K562 (cell line): ENCODE measurements around the gene AMBP.

ENCODE experiments used
- BCL6 ChIP-seq: fragments of 250-450 bp; sonication (Bioruptor Pico); IDR thresholded peaks from 2 replicates; pipeline ENCODE4 v1.4.0; 2020
- GATAD2B ChIP-seq: fragments of 450-650 bp; IDR thresholded peaks from 2 replicates; pipeline ENCODE4 v1.6.1; 2017; ENCODE audit warnings: mild to moderate bottlenecking, borderline replicate concordance
- NONO ChIP-seq, 2 experiments: fragments of 200-400 bp in 1 of 2; fragments of 450-650 bp in 1 of 2; formaldehyde crosslinking in 1 of 2; IDR thresholded peaks; 2 replicates each; pipeline ENCODE4 v1.6.1; 2017; ENCODE audit warnings: low read depth in 2 of 2, mild to moderate bottlenecking in 2 of 2, moderate library complexity in 2 of 2, low read length in 1 of 2
- SMAD3 ChIP-seq: fragments of 450-650 bp; formaldehyde crosslinking; conservative IDR thresholded peaks from 2 replicates; pipeline ENCODE4 v1.4.0; 2020; ENCODE audit warnings: mild to moderate bottlenecking

GRCh38 chr9:114125476-114126013, 47.4 kb upstream of the AMBP start:
- TF ChIP-seq NONO (IDR thresholded peaks at IDR 0.05; ENCODE audit: low read depth in 2 of 2, low read length in 1 of 2) (no peak), SMAD3 (CRISPR knock-in tag) (no peak), GATAD2B (no peak), BCL6 (CRISPR knock-in tag) (no peak)
